ENCODE measurements around the gene PISD.

The PISD gene

GRCh38 chr22:31569126-31569525 lies 92.9 kb downstream of the PISD start:
- Histone ChIP-seq H3K9me3 (ENCODE audit: control insufficient read depth, low read length) (no peaks in the 10 kb centered on the region), H3K9ac (ENCODE audit: low read length) (no peak overlapping the region), H3K4me3 (ENCODE audit: low read length) (no peak overlapping the region), H3K36me3 (ENCODE audit: control insufficient read depth, insufficient read depth, low read length) (no peaks in the 10 kb centered on the region), H3K4me1 (ENCODE audit: control insufficient read depth, insufficient read depth, low read length) (no peaks in the 10 kb centered on the region), H3K27me3 (ENCODE audit: control insufficient read depth, insufficient read depth, low read length) (no peaks in the 10 kb centered on the region)
